GM12878 (cell line): ENCODE results near the gene GARIN5A. TPM values are rescaled to one million over a fixed set of nuclear protein-coding genes. Genes with fewer than 3 reads are reported as not detected.

ENCODE experiments used
- ATAC-seq: fragments of 200-7000 bp; cut with Tn5 transposase; 3 replicates; pipeline ENCODE4 v1.9.1; 2020; ENCODE audit warnings: mild to moderate bottlenecking, moderate library complexity
- BruUV-seq: library from RNA; stranded (reverse); fragments of 400-500 nt; replicated peaks from 2 replicates; lab custom pipeline; 2021; lab: Mats Ljungman, UMichigan
- CTCF ChIA-PET: fragments of 300-600 bp; sonication (Branson Sonifier 250); formaldehyde crosslinking; extraction: SDS; loops from one replicate; lab custom pipeline; 2021; ENCODE audit warnings: inconsistent platforms; lab: Yijun Ruan, JAX
- POLR2A ChIA-PET: fragments of 350-600 bp; formaldehyde crosslinking; extraction: SDS; loops from one replicate; lab custom pipeline; 2021; ENCODE audit warnings: inconsistent platforms; lab: Charles Lee
- RAD21 ChIA-PET: fragments of 300-600 bp; sonication (Branson Sonifier 250); formaldehyde crosslinking; loops from one replicate; lab custom pipeline; 2023; ENCODE audit warnings: antibody characterized with exemption; ENCODE audit not compliant: unreplicated experiment; lab: Charles Lee
- SMC1A ChIA-PET: fragments of 300-600 bp; sonication (Branson Sonifier 250); formaldehyde crosslinking; loops from one replicate; lab custom pipeline; 2023; ENCODE audit not compliant: unreplicated experiment, uncharacterized antibody; lab: Charles Lee
- DNase-seq: peaks from one replicate; pipeline ENCODE4 v3.0.0-alpha.2; 2011; ENCODE audit warnings: low read depth, low spot score
- FAIRE-seq: peaks from 3 replicates; lab custom pipeline; 2011; peaks lifted over from hg19 to GRCh38; lab: Jason Lieb, UNC
- H2AFZ ChIP-seq: 2 replicates; pipeline ENCODE4 v1.6.0; 2011; ENCODE audit warnings: low read depth, low read length, control low read depth; ENCODE audit not compliant: control insufficient read depth
- H3K27ac ChIP-seq: 2 replicates; pipeline ENCODE4 v1.5.1; 2011; ENCODE audit warnings: control low read depth; ENCODE audit not compliant: control insufficient read depth, insufficient read depth
- H3K27me3 ChIP-seq, 2 experiments: replicated peaks in 1 of 2; 2 replicates each; pipeline versions ENCODE4 v1.6.0 to v1.6.1; 2011; ENCODE audit warnings: low read length in 1 of 2; ENCODE audit not compliant: control insufficient read depth in 2 of 2, insufficient read depth in 2 of 2
- H3K36me3 ChIP-seq, 2 experiments: 2 replicates each; pipeline ENCODE4 v1.5.1; 2011; ENCODE audit warnings: low read length in 1 of 2; ENCODE audit not compliant: control insufficient read depth in 2 of 2, insufficient read depth in 2 of 2
- H3K4me1 ChIP-seq: 2 replicates; pipeline ENCODE4 v1.6.1; 2011; ENCODE audit warnings: mild to moderate bottlenecking, low read length, moderate library complexity, mixed read lengths; ENCODE audit not compliant: control insufficient read depth, insufficient read depth
- H3K4me2 ChIP-seq: 2 replicates; pipeline ENCODE4 v1.6.0; 2011; ENCODE audit warnings: control low read depth; ENCODE audit not compliant: control insufficient read depth, insufficient read depth
- H3K4me3 ChIP-seq: fragments of 200-600 bp; sonication (generic); 2 replicates; pipeline ENCODE4 v1.5.1; 2016
- H3K79me2 ChIP-seq: 2 replicates; pipeline ENCODE4 v1.6.0; 2011; ENCODE audit warnings: low read length; ENCODE audit not compliant: control insufficient read depth, insufficient read depth
- H3K9ac ChIP-seq: 2 replicates; pipeline ENCODE4 v1.8.0; 2011; ENCODE audit warnings: low read length, control low read depth, mixed read lengths; ENCODE audit not compliant: control insufficient read depth, insufficient read depth
- H3K9me3 ChIP-seq: replicated peaks from 3 replicates; pipeline ENCODE4 v1.5.1; 2011; ENCODE audit warnings: mild to moderate bottlenecking, low read length; ENCODE audit not compliant: control insufficient read depth, insufficient read depth
- H4K20me1 ChIP-seq: 2 replicates; pipeline ENCODE4 v1.6.0; 2011; ENCODE audit not compliant: control insufficient read depth, insufficient read depth
- ELK1 ChIP-seq: IDR thresholded peaks from 2 replicates; pipeline ENCODE4 v1.6.1; 2012; ENCODE audit warnings: low read depth, low read length, improper control_type of control experiment
- EZH2 ChIP-seq: IDR thresholded peaks from 2 replicates; pipeline ENCODE4 v1.6.1; 2012; ENCODE audit warnings: low read depth, mild to moderate bottlenecking, control low read depth, inconsistent platforms, low read length, borderline replicate concordance; ENCODE audit not compliant: control insufficient read depth
- NFXL1 ChIP-seq: fragments of 450-650 bp; IDR thresholded peaks from 2 replicates; pipeline ENCODE4 v1.6.1; 2017; ENCODE audit warnings: antibody characterized with exemption, mild to moderate bottlenecking, borderline replicate concordance
- NKRF ChIP-seq: fragments of 450-650 bp; conservative IDR thresholded peaks from 2 replicates; pipeline ENCODE4 v1.6.1; 2017; ENCODE audit warnings: mild to moderate bottlenecking, moderate library complexity
- PBX3 ChIP-seq: IDR thresholded peaks from 2 replicates; pipeline ENCODE4 v1.6.1; 2011; ENCODE audit warnings: mild to moderate bottlenecking, low read depth, low read length, moderate library complexity; ENCODE audit not compliant: insufficient replicate concordance
- PML ChIP-seq: IDR thresholded peaks from 2 replicates; pipeline ENCODE4 v1.6.1; 2012; ENCODE audit warnings: low read length, inconsistent platforms
- RB1 ChIP-seq: fragments of 450-650 bp; formaldehyde crosslinking; IDR thresholded peaks from 2 replicates; pipeline ENCODE4 v1.6.1; 2017; ENCODE audit warnings: mild to moderate bottlenecking, borderline replicate concordance
- WGBS: methylation state at CpG from one replicate; pipeline ENCODE4 v1.1.6; 2016; ENCODE audit warnings: low lambda C conversion rate; ENCODE audit not compliant: insufficient replicate concordance, insufficient coverage; ENCODE audit errors: missing lambda C conversion rate; 5-methylcytosine and 5-hydroxymethylcytosine counted together
- in situ Hi-C: fragments of 300-500 bp; cut with MboI; formaldehyde crosslinking; loops from 9 replicates; pipeline ENCODE4 v1.14.3; 2018; ENCODE audit warnings: mixed read lengths
- intact Hi-C: fragments of 100-400 bp; cut with micrococcal nuclease; formaldehyde crosslinking; loops from one replicate; pipeline ENCODE4 v1.14.2; 2022; ENCODE audit not compliant: unreplicated experiment
- polyA plus RNA-seq, 11 experiments: library from polyadenylated mRNA; depleted of rRNA in 4 of 11; unstranded in 6 of 11; stranded (reverse) in 5 of 11; fragments of >200 nt; fragmentation: Nextera tagmentation in 4 of 11; fragmentation: Illumina TruSeq in 1 of 11; extraction: Ambion mirVana in 4 of 11; extraction: Trizol in 1 of 11; gene quantifications; 1 replicate in 1 of 11; 2 replicates in 10 of 11; pipeline versions ENCODE4 v1.2.1 to v1.2.3, GENCODE V29; 2011 to 2016; ENCODE audit warnings: inconsistent platforms in 2 of 11, missing spikeins in 2 of 11, low read depth in 1 of 11
- total RNA-seq, 4 experiments: library from RNA; depleted of rRNA in 3 of 4; stranded (reverse); fragments of >200 nt in 3 of 4; fragmentation: Illumina TruSeq in 1 of 4; extraction: Trizol in 1 of 4; gene quantifications; 2 replicates each; pipeline versions ENCODE4 v1.2.1 to v1.2.3, GENCODE V29; 2013 to 2021

The GARIN5A gene
- total and polyA plus RNA-seq, 10 of the 15 experiments (the other 5 are each of a cell fraction or from before 2014, with no cell fraction given): 0.18 to 1.2 (median 0.24) TPM; not detected in 6

- peak; percentile 64; the same call in 1 of the 2 replicates for TF ChIP-seq NKRF
These were observed 34.0 kb upstream of the GARIN5A start (continued) for GRCh38 chr19:50510700-50511068.

- H3K4me2 ChIP-seq: peak overlapping the region; percentile 99
- intact Hi-C loops (no loop called here), in situ Hi-C loops (no loop called here)
- peak overlapping the region; percentile 74; the same call in 1 of the 2 replicates for H3K4me3 ChIP-seq
- H3K79me2 ChIP-seq: no peaks in the 10 kb centered on the region
- ChIA-PET SMC1A (no interaction called here), RAD21 (no interaction called here), CTCF (interaction anchor here (1.2 to 2.4 kb wide), 2 partner anchors 27 to 49 kb away, joined by 4 to 10 read pairs; no protein-coding TSS in a partner anchor), POLR2A (interaction anchor here (0.6 kb wide), 1 partner anchor 189 kb away, joined by 5 read pairs; no protein-coding TSS in a partner anchor)
- WGBS: 85% methylated on average over 18 of the region's 26 CpGs
- ATAC-seq (no peak), FAIRE-seq (no peak), DNase-seq (no peak)
- H4K20me1 ChIP-seq: no peaks in the 10 kb centered on the region
- H3K27me3 ChIP-seq: no peaks in the 10 kb centered on the region
- H3K36me3 ChIP-seq: no peaks in the 10 kb centered on the region
- TF ChIP-seq NFXL1 (no peak), RB1 (no peak), ELK1 (no peak), PML (no peak), PBX3 (no peak), EZH2 (no peak)
- H2AFZ ChIP-seq: no peak overlapping the region
- H3K9me3 ChIP-seq: no peaks in the 10 kb centered on the region
- peak overlapping the region; percentile 80 for H3K9ac ChIP-seq
- no TSS peak for BruUV-seq
- H3K27ac ChIP-seq: no peak overlapping the region
- peaks cover 3% of the 10 kb centered on the region; the same call in 1 of the 2 replicates for H3K4me1 ChIP-seq
These were observed 33.5 kb upstream of the GARIN5A start for GRCh38 chr19:50510121-50510670.
